Islet of Langerhans (tissue), 1 donor: ENCODE data around the gene NSMCE1.

Experiments used
- FAIRE-seq: peaks from one replicate; lab custom pipeline; 2011; peaks lifted over from hg19 to GRCh38; lab: Jason Lieb, UNC

The NSMCE1 gene

GRCh38 chr16:27228621-27229501 lies 39.7 kb downstream of the NSMCE1 start:
- FAIRE-seq, result no peak

- FAIRE-seq, result no peak
Observed at GRCh38 chr16:27228045-27228444, 40.5 kb downstream of the NSMCE1 start.

GRCh38 chr16:27226976-27227705 lies 41.4 kb downstream of the NSMCE1 start:
- no peak for FAIRE-seq

- no peak for FAIRE-seq
Observed at GRCh38 chr16:27226476-27226875, 42.1 kb downstream of the NSMCE1 start.

- no peak for FAIRE-seq
Observed at GRCh38 chr16:27225536-27226360, 42.8 kb downstream of the NSMCE1 start.

- no peak for FAIRE-seq
Observed at GRCh38 chr16:27224741-27225300, 43.8 kb downstream of the NSMCE1 start.

- no peak for FAIRE-seq
Observed at GRCh38 chr16:27224271-27224737, 44.3 kb downstream of the NSMCE1 start.

- no peak for FAIRE-seq
Observed at GRCh38 chr16:27223701-27224100, 44.9 kb downstream of the NSMCE1 start.

- no peak for FAIRE-seq
Observed at GRCh38 chr16:27223226-27223610, 45.4 kb downstream of the NSMCE1 start.

GRCh38 chr16:27222249-27223225 lies 46.0 kb downstream of the NSMCE1 start:
- FAIRE-seq, result no peak

- no peak for FAIRE-seq
Observed at GRCh38 chr16:27221576-27222248, 46.9 kb downstream of the NSMCE1 start.

- no peak for FAIRE-seq
Observed at GRCh38 chr16:27220991-27221390, 47.6 kb downstream of the NSMCE1 start.

GRCh38 chr16:27220527-27220926 lies 48.0 kb downstream of the NSMCE1 start:
- no peak for FAIRE-seq

GRCh38 chr16:27220120-27220519 lies 48.5 kb downstream of the NSMCE1 start:
- FAIRE-seq, result no peak

GRCh38 chr16:27219161-27219560 lies 49.4 kb downstream of the NSMCE1 start:
- FAIRE-seq, result no peak

GRCh38 chr16:27218756-27219155 lies 49.8 kb downstream of the NSMCE1 start:
- no peak for FAIRE-seq

- no peak for FAIRE-seq
Observed at GRCh38 chr16:27217256-27217655, 51.3 kb downstream of the NSMCE1 start.

GRCh38 chr16:27216297-27216885 lies 52.2 kb downstream of the NSMCE1 start:
- no peak for FAIRE-seq

GRCh38 chr16:27215660-27216059 lies 52.9 kb downstream of the NSMCE1 start:
- no peak for FAIRE-seq
